KMS-11 (cell line): Measurements from ENCODE around the gene BAK1.
"Not testable (repeated sequence)": the region's sequence is repeated elsewhere in the genome, so short reads cannot be mapped to it uniquely, and the experiment has no call there.

Experiments
- H2AFZ ChIP-seq: fragments of 200-600 bp; sonication (generic); 2 replicates; pipeline ENCODE4 v1.6.1; 2016; ENCODE audit warnings: antibody characterized with exemption, mixed run types, low read depth
- H3K27ac ChIP-seq: fragments of 200-600 bp; sonication (generic); 2 replicates; pipeline ENCODE4 v1.6.1; 2016; ENCODE audit warnings: mild to moderate bottlenecking, mixed run types
- H3K27me3 ChIP-seq: fragments of 200-600 bp; sonication (generic); 2 replicates; pipeline ENCODE4 v1.6.1; 2017; ENCODE audit warnings: mild to moderate bottlenecking, low read depth, mixed run types, moderate library complexity; ENCODE audit not compliant: insufficient read depth
- H3K36me3 ChIP-seq: fragments of 200-600 bp; sonication (generic); 2 replicates; pipeline ENCODE4 v1.6.1; 2017; ENCODE audit warnings: mild to moderate bottlenecking, mixed run types; ENCODE audit not compliant: insufficient read depth
- H3K4me1 ChIP-seq: fragments of 200-600 bp; sonication (generic); 2 replicates; pipeline ENCODE4 v1.6.1; 2016; ENCODE audit warnings: mild to moderate bottlenecking, low read depth, mixed run types; ENCODE audit not compliant: poor library complexity, severe bottlenecking
- H3K4me2 ChIP-seq: fragments of 200-600 bp; sonication (generic); 2 replicates; pipeline ENCODE4 v1.7.0; 2016; ENCODE audit warnings: mild to moderate bottlenecking, mixed run types
- H3K4me3 ChIP-seq: fragments of 200-600 bp; sonication (generic); IDR thresholded peaks from 2 replicates; pipeline ENCODE4 v1.6.1; 2017; ENCODE audit warnings: low read depth, low read length, mixed read lengths; ENCODE audit not compliant: insufficient read depth
- H3K79me2 ChIP-seq: fragments of 200-600 bp; sonication (generic); 2 replicates; pipeline ENCODE4 v1.6.1; 2016; ENCODE audit warnings: low read depth, mixed run types; ENCODE audit not compliant: insufficient read depth
- H3K9ac ChIP-seq: fragments of 200-600 bp; sonication (generic); 2 replicates; pipeline ENCODE4 v1.6.1; 2016; ENCODE audit warnings: mild to moderate bottlenecking, mixed run types
- H4K20me1 ChIP-seq: fragments of 200-600 bp; sonication (generic); 2 replicates; pipeline ENCODE4 v1.6.1; 2016; ENCODE audit warnings: mild to moderate bottlenecking, mixed run types; ENCODE audit not compliant: insufficient read depth
- CTCF ChIP-seq: fragments of 200-600 bp; sonication (generic); conservative IDR thresholded peaks from 2 replicates; pipeline ENCODE4 v1.6.1; 2017; ENCODE audit warnings: low read depth, mild to moderate bottlenecking, antibody characterized with exemption, low read length, moderate library complexity, mixed read lengths

The BAK1 gene

GRCh38 chr6:33551538-33551937 lies 28.5 kb downstream of the BAK1 start:
- Histone ChIP-seq H2AFZ (no peak overlapping the region), H4K20me1 (no peaks in the 10 kb centered on the region), H3K36me3 (no peaks in the 10 kb centered on the region), H3K4me3 (no peak overlapping the region), H3K27me3 (no peaks in the 10 kb centered on the region), H3K4me1 (no peaks in the 10 kb centered on the region), H3K27ac (no peak overlapping the region), H3K4me2 (no peak overlapping the region), H3K79me2 (no peaks in the 10 kb centered on the region), H3K9ac (no peak overlapping the region)
- no peak for TF ChIP-seq CTCF

GRCh38 chr6:33549896-33550295 lies 30.2 kb downstream of the BAK1 start:
- no peak for TF ChIP-seq CTCF
- Histone ChIP-seq H3K4me3 (no peak overlapping the region), H3K27me3 (no peaks in the 10 kb centered on the region), H3K36me3 (no peaks in the 10 kb centered on the region), H3K9ac (no peak overlapping the region), H4K20me1 (no peaks in the 10 kb centered on the region), H3K79me2 (no peaks in the 10 kb centered on the region), H3K4me1 (no peaks in the 10 kb centered on the region), H3K4me2 (no peak overlapping the region), H2AFZ (no peak overlapping the region), H3K27ac (no peak overlapping the region)

- Histone ChIP-seq H3K27ac (no peak overlapping the region), H3K9ac (no peak overlapping the region), H3K27me3 (no peaks in the 10 kb centered on the region), H3K4me3 (no peak overlapping the region), H4K20me1 (no peaks in the 10 kb centered on the region), H3K79me2 (no peaks in the 10 kb centered on the region), H3K36me3 (no peaks in the 10 kb centered on the region), H2AFZ (no peak overlapping the region), H3K4me1 (no peaks in the 10 kb centered on the region), H3K4me2 (no peak overlapping the region)
- no peak for TF ChIP-seq CTCF
Measured at GRCh38 chr6:33549196-33549595, 30.9 kb downstream of the BAK1 start.

GRCh38 chr6:33547499-33547898 lies 32.6 kb downstream of the BAK1 start:
- no peaks in the 10 kb centered on the region for H3K27me3 ChIP-seq
- H3K36me3 ChIP-seq, result no peaks in the 10 kb centered on the region
- H4K20me1 ChIP-seq, result no peaks in the 10 kb centered on the region
- H3K79me2 ChIP-seq, result no peaks in the 10 kb centered on the region
- H3K4me1 ChIP-seq, result no peaks in the 10 kb centered on the region
- H3K27ac ChIP-seq, result no peak overlapping the region
- no peak overlapping the region for H2AFZ ChIP-seq
- H3K4me2 ChIP-seq, result no peak overlapping the region
- H3K9ac ChIP-seq, result no peak overlapping the region
- TF ChIP-seq CTCF, result no peak
- no peak overlapping the region for H3K4me3 ChIP-seq

GRCh38 chr6:33546766-33547165 lies 33.3 kb downstream of the BAK1 start:
- Histone ChIP-seq H3K9ac (no peak overlapping the region), H3K27me3 (no peaks in the 10 kb centered on the region), H2AFZ (no peak overlapping the region), H3K79me2 (no peaks in the 10 kb centered on the region), H3K4me2 (no peak overlapping the region), H3K36me3 (no peaks in the 10 kb centered on the region), H3K4me3 (no peak overlapping the region), H3K4me1 (no peaks in the 10 kb centered on the region), H4K20me1 (no peaks in the 10 kb centered on the region), H3K27ac (no peak overlapping the region)
- TF ChIP-seq CTCF, result no peak

- not testable (repeated sequence) for H3K27me3 ChIP-seq, H3K4me1 ChIP-seq, H3K36me3 ChIP-seq, H3K27ac ChIP-seq, H2AFZ ChIP-seq, H4K20me1 ChIP-seq, H3K4me2 ChIP-seq, H3K9ac ChIP-seq, H3K4me3 ChIP-seq, H3K79me2 ChIP-seq
Measured at GRCh38 chr6:33545292-33545691, 34.8 kb downstream of the BAK1 start.
